HCT116 (cell line): ENCODE data around the gene NARF. TPM values are rescaled to one million over a fixed set of nuclear protein-coding genes. Genes with fewer than 3 reads are reported as not detected.

Experiments
- ATAC-seq: fragments of 200-7000 bp; cut with Tn5 transposase; 2 replicates; pipeline ENCODE4 v1.9.1; 2020; ENCODE audit warnings: mild to moderate bottlenecking, moderate library complexity
- BruUV-seq: library from RNA; stranded (reverse); fragments of 400-500 nt; replicated peaks from 2 replicates; lab custom pipeline; 2021; lab: Mats Ljungman, UMichigan
- CTCF ChIA-PET: fragments of 300-600 bp; sonication (Branson Sonifier 250); formaldehyde crosslinking; loops from one replicate; lab custom pipeline; 2021; ENCODE audit warnings: antibody characterized with exemption; lab: Charles Lee
- POLR2A ChIA-PET: fragments of 300-600, 350-600 bp; sonication (Branson Sonifier 250); formaldehyde crosslinking; loops from one replicate; lab custom pipeline; 2021; ENCODE audit warnings: antibody characterized with exemption; lab: Charles Lee
- RAD21 ChIA-PET, 2 experiments: fragments of 300-600 bp; sonication (Branson Sonifier 250); formaldehyde crosslinking; loops; one replicate each; lab custom pipeline; 2023; ENCODE audit warnings: low total read pairs in 2 of 2; ENCODE audit not compliant: uncharacterized antibody in 2 of 2, unreplicated experiment in 2 of 2, low non-redundant PET in 1 of 2; lab: Charles Lee
- DNase-seq: peaks from one replicate; pipeline ENCODE4 v3.0.0-alpha.2; 2010; ENCODE audit warnings: low read depth, low spot score
- H2AFZ ChIP-seq: fragments of 200-600 bp; shearing (Covaris generic), sonication (generic); 2 replicates; pipeline ENCODE4 v1.6.1; 2017; ENCODE audit warnings: low read depth, mixed run types, mixed read lengths, antibody characterized with exemption, low read length; ENCODE audit not compliant: poor library complexity, severe bottlenecking
- H3K27ac ChIP-seq: 2 replicates; pipeline ENCODE4 v1.5.1; 2012; ENCODE audit warnings: low read depth, low read length
- H3K27me3 ChIP-seq: fragments of 200-600 bp; sonication (generic); 2 replicates; pipeline ENCODE4 v1.6.1; 2016; ENCODE audit warnings: mixed run types, low read length, mixed read lengths; ENCODE audit not compliant: insufficient read depth
- H3K36me3 ChIP-seq, 2 experiments: fragments of 200-500 bp in 1 of 2; fragments of 200-600 bp in 1 of 2; sonication (Bioruptor generic) in 1 of 2; sonication (generic) in 1 of 2; 2 replicates each; pipeline versions ENCODE4 v1.5.1 to v1.6.1; 2014 to 2016; ENCODE audit warnings: low read length in 2 of 2, inconsistent platforms in 1 of 2, mixed read lengths in 1 of 2, mixed run types in 1 of 2; ENCODE audit not compliant: insufficient read depth in 2 of 2, control insufficient read depth in 1 of 2
- H3K4me1 ChIP-seq, 2 experiments: fragments of 200-600 bp in 1 of 2; sonication (generic) in 1 of 2; 2 replicates each; pipeline versions ENCODE4 v1.5.1 to v1.6.1; 2012 to 2017; ENCODE audit warnings: low read length in 2 of 2, inconsistent platforms in 1 of 2, mild to moderate bottlenecking in 1 of 2, mixed read lengths in 1 of 2, mixed run types in 1 of 2, moderate library complexity in 1 of 2; ENCODE audit not compliant: insufficient read depth in 2 of 2, control insufficient read depth in 1 of 2
- H3K4me2 ChIP-seq: fragments of 200-600 bp; sonication (generic); 2 replicates; pipeline ENCODE4 v1.6.1; 2017; ENCODE audit warnings: mixed run types, low read length, mixed read lengths
- H3K4me3 ChIP-seq, 2 experiments: fragments of 200-600 bp in 1 of 2; sonication (generic) in 1 of 2; replicated peaks in 1 of 2; 2 replicates each; pipeline ENCODE4 v1.5.1; 2011 to 2016; ENCODE audit warnings: low read length in 2 of 2, control low read depth in 1 of 2, low read depth in 1 of 2, mild to moderate bottlenecking in 1 of 2, mixed read lengths in 1 of 2, mixed run types in 1 of 2
- H3K79me2 ChIP-seq: fragments of 200-600 bp; sonication (generic); 2 replicates; pipeline ENCODE4 v1.6.1; 2017; ENCODE audit warnings: mild to moderate bottlenecking, mixed run types, low read length, moderate library complexity, mixed read lengths; ENCODE audit not compliant: insufficient read depth
- H3K9ac ChIP-seq: fragments of 200-600 bp; sonication (generic); 2 replicates; pipeline ENCODE4 v1.6.1; 2016; ENCODE audit warnings: low read length, mixed read lengths
- H3K9me2 ChIP-seq: fragments of 200-600 bp; sonication (generic), shearing (Covaris generic); 2 replicates; pipeline ENCODE4 v1.6.1; 2017; ENCODE audit warnings: mixed run types, mild to moderate bottlenecking, moderate library complexity; ENCODE audit not compliant: insufficient read depth
- H3K9me3 ChIP-seq, 2 experiments: fragments of 200-500 bp in 1 of 2; fragments of 200-600 bp in 1 of 2; sonication (Bioruptor generic) in 1 of 2; sonication (generic) in 1 of 2; 2 replicates each; pipeline ENCODE4 v1.6.1; 2014 to 2017; ENCODE audit warnings: low read length in 2 of 2, mixed read lengths in 2 of 2, inconsistent platforms in 1 of 2, low read depth in 1 of 2, mild to moderate bottlenecking in 1 of 2, mixed run types in 1 of 2, moderate library complexity in 1 of 2; ENCODE audit not compliant: control insufficient read depth in 1 of 2, insufficient read depth in 1 of 2
- H4K20me1 ChIP-seq: fragments of 200-600 bp; sonication (generic), shearing (Covaris generic); 2 replicates; pipeline ENCODE4 v1.6.1; 2017; ENCODE audit warnings: mixed run types, mild to moderate bottlenecking, moderate library complexity; ENCODE audit not compliant: insufficient read depth
- EZH2 ChIP-seq: fragments of 200-600 bp; sonication (generic); IDR thresholded peaks from 2 replicates; pipeline ENCODE4 v1.6.1; 2017; ENCODE audit warnings: antibody characterized with exemption, mixed run types
- FOSL1 ChIP-seq: IDR thresholded peaks from 2 replicates; pipeline ENCODE4 v1.6.1; 2012; ENCODE audit warnings: low read depth
- POLR2A ChIP-seq: IDR thresholded peaks from 2 replicates; pipeline ENCODE4 v1.7.0; 2011; ENCODE audit warnings: borderline replicate concordance; ENCODE audit not compliant: insufficient read depth, insufficient read length; ENCODE audit errors: extremely low read depth
- YY1 ChIP-seq: IDR thresholded peaks from 2 replicates; pipeline ENCODE4 v1.6.1; 2011; ENCODE audit warnings: low read length, low read depth, moderate library complexity, mild to moderate bottlenecking; ENCODE audit not compliant: insufficient replicate concordance; ENCODE audit errors: extremely low read depth
- ZFX ChIP-seq: fragments of 450-650 bp; IDR thresholded peaks from 2 replicates; pipeline ENCODE4 v1.6.1; 2017
- intact Hi-C: fragments of 100-400 bp; cut with micrococcal nuclease; formaldehyde crosslinking; loops from 2 replicates; pipeline ENCODE4 v1.10.0; 2022
- total RNA-seq: library from RNA; stranded (reverse); gene quantifications from one replicate; pipeline ENCODE4 v1.2.1, GENCODE V29; 2021; ENCODE audit not compliant: unreplicated experiment

Gene NARF
- total RNA-seq, 1 experiment from 2014 or later = 91.8 TPM

- ChIA-PET RAD21 (no interaction called here), CTCF (no interaction called here), POLR2A (no interaction called here)
- H2AFZ ChIP-seq = no peak overlapping the region
- H3K4me2 ChIP-seq = no peak overlapping the region
- intact Hi-C loops = no loop called here
- no peak overlapping the region for H3K27ac ChIP-seq
- H4K20me1 ChIP-seq = no peaks in the 10 kb centered on the region
- no peak overlapping the region for H3K9ac ChIP-seq
- H3K9me2 ChIP-seq = no peaks in the 10 kb centered on the region
- TF ChIP-seq YY1 (no peak), EZH2 (no peak), POLR2A (no peak), FOSL1 (no peak)
- H3K4me3 ChIP-seq = no peak overlapping the region
- H3K4me1 ChIP-seq = peaks cover 9 to 19% of the 10 kb centered on the region in 2 experiments
- peaks cover 15% of the 10 kb centered on the region for H3K79me2 ChIP-seq
- DNase-seq (no peak), ATAC-seq (no peak)
- H3K27me3 ChIP-seq = no peaks in the 10 kb centered on the region
- H3K36me3 ChIP-seq = peaks cover 0 to 17% of the 10 kb centered on the region in 2 experiments; a peak in 1 of 4 replicates
- no TSS peak for BruUV-seq
- no peaks in the 10 kb centered on the region for H3K9me3 ChIP-seq
These were observed 11.9 kb upstream of the NARF start for GRCh38 chr17:82446649-82447048.

DNA sequence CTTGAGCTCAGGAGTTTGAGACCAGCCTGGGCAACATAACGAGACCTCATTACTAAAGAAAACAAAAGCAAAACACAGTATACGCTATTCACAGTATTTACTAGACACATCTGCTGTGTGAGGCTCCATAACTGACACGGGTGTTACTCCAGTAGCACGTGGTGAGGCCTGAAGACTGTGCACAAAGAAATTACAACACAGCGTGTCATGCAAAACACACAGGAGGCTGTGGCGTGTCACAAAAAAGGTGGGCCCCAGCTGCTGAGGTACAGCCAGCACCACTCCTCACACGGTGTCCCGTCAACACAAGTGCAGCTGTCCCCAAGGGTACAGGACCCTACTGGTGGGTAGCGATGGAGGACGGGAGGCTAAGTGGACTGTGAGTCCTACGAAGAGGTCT, 10.7 kb upstream of the NARF start:
- ATAC-seq = no peak
- no peak overlapping the region for H3K27ac ChIP-seq
- H3K4me1 ChIP-seq = peaks cover 9 to 19% of the 10 kb centered on the region in 2 experiments
- no peak overlapping the region for H3K4me3 ChIP-seq
- H3K79me2 ChIP-seq = peaks cover 15% of the 10 kb centered on the region
- ChIA-PET POLR2A (no interaction called here), CTCF (no interaction called here), RAD21 (no interaction called here)
- H3K36me3 ChIP-seq = peaks cover 0 to 13% of the 10 kb centered on the region in 2 experiments; a peak in 1 of 4 replicates
- no peak overlapping the region for H2AFZ ChIP-seq
- H3K4me2 ChIP-seq = no peak overlapping the region
- H3K9ac ChIP-seq = no peak overlapping the region
- no peaks in the 10 kb centered on the region for H3K27me3 ChIP-seq
- no peaks in the 10 kb centered on the region for H3K9me2 ChIP-seq
- DNase-seq = no peak
- no peaks in the 10 kb centered on the region for H3K9me3 ChIP-seq
- BruUV-seq = no TSS peak
- no peaks in the 10 kb centered on the region for H4K20me1 ChIP-seq
- TF ChIP-seq ZFX = no peak
- intact Hi-C loops = no loop called here
